ENCODE measurements around the gene RAB7B. TPM values are rescaled to one million over a fixed set of nuclear protein-coding genes. Genes with fewer than 3 reads are reported as not detected.
"Not testable (repeated sequence)": the region's sequence is repeated elsewhere in the genome, so short reads cannot be mapped to it uniquely, and the experiment has no call there.

Gene RAB7B
- total RNA-seq = not detected

GRCh38 chr1:206002871-206003801 lies at the start of gene RAB7B:
Gene RAB7B, minus strand, starts transcription at chr1:206003395. Its CDS starts 9,260 bp downstream, at chr1:205994135.
- Mint-ChIP-seq H3K4me1 (peaks cover 9% of the 10 kb centered on the region), H3K27ac (no peak within 1 kb of the TSS), H3K36me3 (no peaks in the 10 kb centered on the region), H3K4me3 (no peak within 1 kb of the TSS), H3K27me3 (peaks cover 4% of the 10 kb centered on the region), H3K9me3 (ENCODE audit: low read depth) (peaks cover 4% of the 10 kb centered on the region)
- DNase-seq (no peak), ATAC-seq (no peak)
- CTCF ChIA-PET = no interaction called here

GRCh38 chr1:206052231-206052865 lies 49.2 kb upstream of the RAB7B start:
- CTCF ChIA-PET; ATAC-seq; H3K4me3 Mint-ChIP-seq; H3K9me3 Mint-ChIP-seq (ENCODE audit: low read depth); H3K36me3 Mint-ChIP-seq; H3K27ac Mint-ChIP-seq; DNase-seq: not testable (repeated sequence)
- H3K4me1 Mint-ChIP-seq = peaks cover 25% of the 10 kb centered on the region
- peaks cover 28% of the 10 kb centered on the region for H3K27me3 Mint-ChIP-seq

DNA sequence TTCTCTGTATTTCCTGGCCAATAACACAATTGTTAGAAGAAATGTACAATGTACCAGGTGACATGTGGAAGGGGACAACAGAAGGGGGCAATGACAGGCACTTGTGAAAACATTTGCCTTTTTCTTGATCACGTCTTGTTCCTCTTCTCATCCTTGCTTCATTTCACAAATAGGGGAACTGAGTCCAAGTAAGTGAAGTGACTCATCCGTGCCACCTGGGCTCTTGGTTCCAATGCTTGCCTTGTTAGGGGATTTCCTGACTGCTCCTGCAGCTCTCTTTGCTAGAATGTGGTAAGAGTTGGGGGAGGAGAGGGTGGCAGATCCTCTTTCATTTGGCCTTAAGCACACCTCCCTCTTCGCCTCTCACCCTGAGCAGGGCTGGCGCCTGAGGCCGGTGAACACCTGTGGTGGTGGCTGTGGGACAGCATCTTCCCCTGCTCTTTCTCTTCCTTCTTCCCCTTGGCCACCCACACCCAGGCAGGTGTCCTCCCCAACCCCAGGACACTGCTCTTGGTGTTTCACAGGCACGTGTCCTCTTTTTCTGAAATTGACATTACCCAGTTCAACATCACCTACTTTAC lies 47.5 kb upstream of the RAB7B start:
- Mint-ChIP-seq H3K27me3 (peaks cover 24% of the 10 kb centered on the region), H3K4me1 (peaks cover 25% of the 10 kb centered on the region), H3K36me3 (no peaks in the 10 kb centered on the region)

GRCh38 chr1:206049919-206050600 lies 46.9 kb upstream of the RAB7B start:
- no peak overlapping the region for H3K4me3 Mint-ChIP-seq
- peaks cover 25% of the 10 kb centered on the region for H3K4me1 Mint-ChIP-seq
- no peak for ATAC-seq
- H3K36me3 Mint-ChIP-seq = no peaks in the 10 kb centered on the region
- peaks cover 24% of the 10 kb centered on the region for H3K27me3 Mint-ChIP-seq
- no peaks in the 10 kb centered on the region for H3K9me3 Mint-ChIP-seq (ENCODE audit: low read depth)
- H3K27ac Mint-ChIP-seq = no peak overlapping the region
- CTCF ChIA-PET = no interaction called here
- DNase-seq = no peak

More for the DNA sequence above, 47.5 kb upstream of the RAB7B start:
- peak; percentile 70 for ATAC-seq
- CTCF ChIA-PET = interaction anchor here (0.9 kb wide), 1 partner anchor 55 kb away, joined by 3 read pairs; no protein-coding TSS in a partner anchor
- H3K9me3 Mint-ChIP-seq (ENCODE audit: low read depth) = no peaks in the 10 kb centered on the region
- DNase-seq = peak; percentile 50
- H3K4me3 Mint-ChIP-seq = no peak overlapping the region
- peak overlapping the region; percentile 22 for H3K27ac Mint-ChIP-seq

DNA sequence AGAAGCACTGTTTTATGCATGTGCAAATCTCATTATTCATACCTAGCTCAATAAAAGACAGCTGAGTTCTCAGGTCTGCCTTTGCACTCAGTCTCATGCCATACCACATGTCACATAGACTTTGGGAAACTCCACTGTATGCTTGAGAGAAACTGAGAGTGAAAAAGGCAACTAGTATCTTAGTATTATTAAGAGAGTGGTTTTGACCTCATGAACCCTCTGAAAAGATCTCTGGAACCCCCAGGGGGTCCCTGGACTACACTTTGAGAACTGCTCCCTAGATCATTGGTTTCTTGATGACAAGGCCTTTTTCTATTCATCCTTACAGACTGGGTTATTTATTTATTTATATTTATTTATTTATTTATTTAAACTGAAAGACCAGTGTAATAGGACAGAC lies 46.1 kb upstream of the RAB7B start:
- Mint-ChIP-seq H3K9me3 (ENCODE audit: low read depth) (no peaks in the 10 kb centered on the region), H3K27me3 (peaks cover 24% of the 10 kb centered on the region), H3K4me3 (no peak overlapping the region), H3K36me3 (no peaks in the 10 kb centered on the region), H3K4me1 (peaks cover 25% of the 10 kb centered on the region), H3K27ac (no peak overlapping the region)
- CTCF ChIA-PET = no interaction called here
- no peak for DNase-seq
- ATAC-seq = no peak

GRCh38 chr1:206048582-206048981 lies 45.4 kb upstream of the RAB7B start:
- Mint-ChIP-seq H3K4me3 (no peak overlapping the region), H3K9me3 (ENCODE audit: low read depth) (no peaks in the 10 kb centered on the region), H3K36me3 (no peaks in the 10 kb centered on the region), H3K27me3 (peaks cover 23% of the 10 kb centered on the region), H3K4me1 (peaks cover 24% of the 10 kb centered on the region), H3K27ac (no peak overlapping the region)
- DNase-seq (no peak), ATAC-seq (no peak)
- CTCF ChIA-PET = interaction anchor here (0.6 to 1.3 kb wide), 3 partner anchors 11 to 21 kb away, joined by 3 to 4 read pairs (median 3); no protein-coding TSS in a partner anchor

DNA sequence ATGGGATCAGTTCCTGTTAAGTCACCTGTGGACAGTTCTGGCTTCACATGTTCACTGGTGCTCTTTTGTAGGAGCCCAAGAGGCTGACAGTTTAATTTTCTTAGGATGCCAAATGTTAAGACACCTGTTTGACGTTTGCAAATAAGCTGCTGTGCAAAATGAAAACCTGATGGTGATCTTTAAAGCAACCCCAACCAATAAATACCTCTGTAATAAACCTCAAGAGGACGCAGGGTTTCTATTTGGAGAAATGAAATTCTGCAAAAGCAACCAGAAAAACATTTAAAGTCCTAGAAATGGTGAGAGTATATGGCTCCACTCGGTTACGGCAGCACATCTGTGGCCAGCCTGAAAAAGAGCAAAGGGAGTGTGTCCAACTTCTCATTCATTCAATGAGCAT lies 44.1 kb upstream of the RAB7B start:
- no peak for DNase-seq
- Mint-ChIP-seq H3K4me3 (no peak overlapping the region), H3K36me3 (no peaks in the 10 kb centered on the region), H3K27me3 (peaks cover 27% of the 10 kb centered on the region), H3K27ac (no peak overlapping the region), H3K4me1 (peaks cover 15% of the 10 kb centered on the region), H3K9me3 (ENCODE audit: low read depth) (no peaks in the 10 kb centered on the region)
- ATAC-seq = no peak
- CTCF ChIA-PET = no interaction called here

GRCh38 chr1:206041640-206042039 lies 38.4 kb upstream of the RAB7B start:
- ATAC-seq (no peak), DNase-seq (no peak)
- Mint-ChIP-seq H3K9me3 (ENCODE audit: low read depth) (no peaks in the 10 kb centered on the region), H3K27me3 (peaks cover 45% of the 10 kb centered on the region), H3K27ac (no peak overlapping the region), H3K4me1 (peaks cover 8% of the 10 kb centered on the region), H3K36me3 (no peaks in the 10 kb centered on the region), H3K4me3 (no peak overlapping the region)
- CTCF ChIA-PET = interaction anchor here (1.1 kb wide), 1 partner anchor 11 kb away, joined by 3 read pairs; no protein-coding TSS in a partner anchor

GRCh38 chr1:206040328-206040727 lies 37.1 kb upstream of the RAB7B start:
- DNase-seq = no peak
- CTCF ChIA-PET = interaction anchor here (1.1 to 1.2 kb wide), 2 partner anchors 10 kb away, joined by 3 to 5 read pairs; no protein-coding TSS in a partner anchor
- no peaks in the 10 kb centered on the region for H3K36me3 Mint-ChIP-seq
- H3K9me3 Mint-ChIP-seq (ENCODE audit: low read depth) = no peaks in the 10 kb centered on the region
- peaks cover 8% of the 10 kb centered on the region for H3K4me1 Mint-ChIP-seq
- no peak overlapping the region for H3K4me3 Mint-ChIP-seq
- no peak for ATAC-seq
- no peak overlapping the region for H3K27ac Mint-ChIP-seq
- H3K27me3 Mint-ChIP-seq = peaks cover 55% of the 10 kb centered on the region

GRCh38 chr1:206039046-206039973 lies 36.1 kb upstream of the RAB7B start:
- DNase-seq (no peak), ATAC-seq (no peak)
- Mint-ChIP-seq H3K27ac (no peak overlapping the region), H3K9me3 (ENCODE audit: low read depth) (no peaks in the 10 kb centered on the region), H3K4me1 (peaks cover 8% of the 10 kb centered on the region), H3K27me3 (peaks cover 64% of the 10 kb centered on the region), H3K4me3 (no peak overlapping the region), H3K36me3 (no peaks in the 10 kb centered on the region)
- CTCF ChIA-PET = interaction anchor here (1.2 to 1.5 kb wide), 2 partner anchors 9 to 67 kb away, joined by 4 to 5 read pairs; no protein-coding TSS in a partner anchor

DNA sequence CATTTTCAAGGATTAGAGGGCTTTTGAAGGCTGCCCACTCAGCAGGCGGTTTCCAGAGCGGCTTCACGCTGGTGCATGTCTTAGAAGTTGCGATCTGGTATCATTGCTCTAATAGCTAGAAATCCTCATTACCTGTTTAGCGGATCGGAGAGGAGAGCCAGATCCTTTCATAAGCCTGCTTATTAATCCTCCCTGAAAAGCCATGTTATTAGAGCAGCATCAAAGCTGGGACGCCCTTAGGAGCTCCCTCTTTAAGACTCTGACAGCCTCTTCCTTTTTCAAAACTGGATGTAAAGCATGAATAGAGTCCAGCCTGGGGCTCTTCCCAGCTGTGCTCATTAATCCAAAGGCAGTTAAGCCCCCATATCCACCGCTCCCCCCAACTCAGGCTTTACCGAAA lies 34.4 kb upstream of the RAB7B start:
- H3K36me3 Mint-ChIP-seq = no peaks in the 10 kb centered on the region
- peaks cover 73% of the 10 kb centered on the region for H3K27me3 Mint-ChIP-seq
- H3K27ac Mint-ChIP-seq = no peak overlapping the region
- DNase-seq (no peak), ATAC-seq (no peak)
- no peak overlapping the region for H3K4me3 Mint-ChIP-seq
- no peaks in the 10 kb centered on the region for H3K9me3 Mint-ChIP-seq (ENCODE audit: low read depth)
- H3K4me1 Mint-ChIP-seq = peaks cover 8% of the 10 kb centered on the region
- CTCF ChIA-PET = interaction anchor here (0.8 to 1.1 kb wide), 2 partner anchors 60 to 69 kb away, joined by 4 to 8 read pairs; no protein-coding TSS in a partner anchor
